Progenitor cell of endocrine pancreas (in vitro differentiated cells): ENCODE measurements around the gene ACAP3. TPM values are rescaled to one million over a fixed set of nuclear protein-coding genes. Genes with fewer than 3 reads are reported as not detected.
A peak's percentile ranks its signal among the peaks of the same experiment; 100 is the strongest.

ENCODE experiments used
- DNase-seq: peaks from one replicate; pipeline ENCODE4 v3.0.0; 2021; ENCODE audit warnings: low spot score; ENCODE audit not compliant: unreplicated experiment
- H3K27ac Mint-ChIP-seq: 2 replicates; pipeline ENCODE4 v1.8.0; 2021; ENCODE audit warnings: mild to moderate bottlenecking, moderate library complexity, mixed read lengths
- H3K27me3 Mint-ChIP-seq: 2 replicates; pipeline ENCODE4 v1.8.0; 2021; ENCODE audit warnings: mixed read lengths
- H3K36me3 Mint-ChIP-seq: 2 replicates; pipeline ENCODE4 v1.8.0; 2022; ENCODE audit warnings: mixed read lengths; ENCODE audit not compliant: insufficient read depth
- H3K4me1 Mint-ChIP-seq: 2 replicates; pipeline ENCODE4 v1.8.0; 2021; ENCODE audit warnings: low read depth, mixed read lengths
- H3K4me3 Mint-ChIP-seq: 2 replicates; pipeline ENCODE4 v1.8.0; 2021; ENCODE audit warnings: low read depth, mild to moderate bottlenecking, moderate library complexity, mixed read lengths
- H3K9me3 Mint-ChIP-seq: 2 replicates; pipeline ENCODE4 v1.8.0; 2021; ENCODE audit warnings: low read depth, mixed read lengths
- CTCF ChIP-seq: fragments of 200-600 bp; sonication (generic); IDR thresholded peaks from one replicate; pipeline ENCODE4 v1.5.0; 2021; ENCODE audit warnings: antibody characterized with exemption, mild to moderate bottlenecking; ENCODE audit not compliant: unreplicated experiment
- total RNA-seq: library from RNA; stranded (reverse); gene quantifications from 2 replicates; pipeline ENCODE4 v1.2.1, GENCODE V29; 2021

Gene ACAP3
- total RNA-seq, 1 donor from 2014 or later: 111 TPM

GRCh38 chr1:1345860-1346500, 38.2 kb upstream of the ACAP3 start:
- H3K4me3 Mint-ChIP-seq: no peak overlapping the region
- peaks cover 9% of the 10 kb centered on the region for H3K4me1 Mint-ChIP-seq
- H3K9me3 Mint-ChIP-seq: no peaks in the 10 kb centered on the region
- no peak for DNase-seq
- no peak overlapping the region for H3K27ac Mint-ChIP-seq
- TF ChIP-seq CTCF: no peak
- no peaks in the 10 kb centered on the region for H3K27me3 Mint-ChIP-seq
- H3K36me3 Mint-ChIP-seq: peaks cover 2% of the 10 kb centered on the region

- Mint-ChIP-seq H3K27ac (no peak overlapping the region), H3K27me3 (no peaks in the 10 kb centered on the region), H3K9me3 (no peaks in the 10 kb centered on the region), H3K4me1 (peaks cover 9% of the 10 kb centered on the region), H3K4me3 (no peak overlapping the region), H3K36me3 (peaks cover 7% of the 10 kb centered on the region)
- TF ChIP-seq CTCF: no peak
- no peak for DNase-seq
These were observed 37.7 kb upstream of the ACAP3 start for GRCh38 chr1:1345384-1345783.

- no peaks in the 10 kb centered on the region for H3K9me3 Mint-ChIP-seq
- H3K4me3 Mint-ChIP-seq: no peak overlapping the region
- TF ChIP-seq CTCF: peak; percentile 66
- no peaks in the 10 kb centered on the region for H3K27me3 Mint-ChIP-seq
- peak; percentile 48 for DNase-seq
- peaks cover 9% of the 10 kb centered on the region for H3K4me1 Mint-ChIP-seq
- no peak overlapping the region for H3K27ac Mint-ChIP-seq
- H3K36me3 Mint-ChIP-seq: peaks cover 7% of the 10 kb centered on the region
These were observed 37.1 kb upstream of the ACAP3 start for GRCh38 chr1:1344655-1345361.

GRCh38 chr1:1343811-1344421, 36.2 kb upstream of the ACAP3 start:
- H3K4me1 Mint-ChIP-seq: peaks cover 9% of the 10 kb centered on the region
- peaks cover 9% of the 10 kb centered on the region for H3K36me3 Mint-ChIP-seq
- H3K4me3 Mint-ChIP-seq: no peak overlapping the region
- no peaks in the 10 kb centered on the region for H3K27me3 Mint-ChIP-seq
- H3K27ac Mint-ChIP-seq: no peak overlapping the region
- no peak for TF ChIP-seq CTCF
- H3K9me3 Mint-ChIP-seq: no peaks in the 10 kb centered on the region
- DNase-seq: no peak

- no peaks in the 10 kb centered on the region for H3K9me3 Mint-ChIP-seq
- DNase-seq: no peak
- H3K27me3 Mint-ChIP-seq: no peaks in the 10 kb centered on the region
- H3K4me3 Mint-ChIP-seq: no peak overlapping the region
- no peak overlapping the region for H3K27ac Mint-ChIP-seq
- no peak for TF ChIP-seq CTCF
- peaks cover 9% of the 10 kb centered on the region for H3K36me3 Mint-ChIP-seq
- H3K4me1 Mint-ChIP-seq: peaks cover 5% of the 10 kb centered on the region
These were observed 34.9 kb upstream of the ACAP3 start for GRCh38 chr1:1342584-1343115.
